NCI-H1694 (cell line): ENCODE results near the gene EBF3.
A peak's percentile ranks its signal among the peaks of the same experiment; 100 is the strongest.
"Not testable (repeated sequence)": the region's sequence is repeated elsewhere in the genome, so short reads cannot be mapped to it uniquely, and the experiment has no call there.

ENCODE experiments used
- DNase-seq: peaks from one replicate; lab custom pipeline; 2025; lab: John Stamatoyannopoulos, UW

Gene EBF3

DNA sequence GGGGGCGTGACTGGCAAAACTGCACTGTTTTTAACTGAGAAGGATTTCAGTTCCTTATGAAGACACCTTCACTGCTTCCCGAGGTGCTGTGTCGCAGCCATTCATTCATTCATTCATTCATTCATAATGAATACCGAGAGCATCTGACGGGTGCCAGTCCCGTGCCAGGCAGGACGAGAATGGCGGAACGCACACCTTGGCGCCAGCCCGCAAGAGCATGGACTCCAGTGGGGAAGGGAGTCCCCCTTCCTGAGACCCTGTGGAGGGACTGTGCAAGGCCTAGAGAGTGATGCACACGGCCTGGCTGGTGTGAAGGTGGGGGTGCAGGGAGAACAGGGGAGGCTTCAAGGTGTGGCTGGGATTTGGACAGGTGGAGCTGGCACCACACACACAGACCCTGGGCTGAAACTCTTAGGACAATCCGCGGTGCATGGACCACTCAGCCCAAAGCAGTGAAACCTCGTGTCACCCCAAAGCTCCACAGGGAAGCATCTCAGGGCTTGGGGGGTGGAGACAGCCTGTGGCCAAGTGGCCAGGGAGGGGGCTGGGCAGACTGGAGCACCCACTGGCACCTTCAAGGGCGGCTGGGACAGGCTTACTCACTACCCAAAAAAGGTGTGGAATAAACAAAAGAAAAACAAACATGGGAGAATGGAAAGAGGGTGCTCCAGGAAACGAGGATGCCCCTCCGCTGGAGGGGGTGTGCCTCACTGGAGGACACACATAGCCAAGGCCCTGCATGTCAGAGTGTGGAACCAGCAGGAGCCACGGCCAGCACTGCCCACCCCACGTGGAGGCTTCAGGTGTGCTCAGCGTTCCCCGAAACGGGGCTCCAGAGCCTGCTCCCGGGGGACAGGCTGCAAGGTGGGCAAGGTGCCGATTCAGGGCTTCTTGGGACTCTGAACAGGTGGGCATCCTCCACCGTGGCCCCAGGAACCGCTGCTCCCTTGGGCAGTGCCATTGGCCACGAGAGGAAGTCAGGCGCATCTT, 37.7 kb downstream of the EBF3 start:
- DNase-seq: no peak

DNA sequence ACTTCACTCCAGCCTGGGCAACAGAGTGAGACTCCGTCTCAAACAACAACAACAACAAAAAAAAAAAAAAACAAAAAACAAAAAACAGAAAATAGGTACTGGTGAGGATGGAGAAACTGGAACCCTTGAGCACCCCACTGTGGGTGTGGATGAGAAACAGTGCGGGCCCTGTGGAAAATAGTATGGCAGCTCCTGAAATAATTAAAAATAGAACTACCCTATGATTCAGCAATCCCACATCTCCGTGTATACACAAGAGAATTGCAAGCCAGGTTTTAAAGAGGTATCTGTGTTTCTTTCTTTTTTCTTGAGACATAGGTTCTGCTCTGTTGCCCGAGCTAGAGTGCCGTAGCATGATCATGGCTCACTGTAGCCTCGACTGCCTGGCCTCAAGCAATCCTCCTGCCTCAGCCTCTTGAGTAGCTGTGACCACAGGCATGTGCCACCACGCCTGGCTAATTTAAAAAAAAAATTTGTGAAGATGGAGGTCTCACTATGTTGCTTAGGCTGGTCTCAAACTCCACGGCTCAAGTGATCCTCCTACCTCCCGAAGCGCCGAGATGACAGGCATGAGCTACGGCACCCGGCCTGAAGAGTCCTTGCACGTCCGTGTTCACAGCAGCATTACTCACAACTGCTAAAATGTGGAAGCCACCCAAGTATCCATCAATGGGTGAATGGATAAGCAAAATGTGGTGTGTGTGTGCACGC, 39.5 kb downstream of the EBF3 start:
- no peak for DNase-seq

- DNase-seq: no peak
These were observed 41.4 kb downstream of the EBF3 start for GRCh38 chr10:129922598-129923123.

- DNase-seq: no peak
These were observed 42.1 kb downstream of the EBF3 start for GRCh38 chr10:129921801-129922597.

- no peak for DNase-seq
These were observed 42.9 kb downstream of the EBF3 start for GRCh38 chr10:129921065-129921670.

- not testable (repeated sequence) for DNase-seq
These were observed 43.9 kb downstream of the EBF3 start for GRCh38 chr10:129920187-129920586.

GRCh38 chr10:129919358-129919757, 44.7 kb downstream of the EBF3 start:
- no peak for DNase-seq

- DNase-seq: no peak
These were observed 45.2 kb downstream of the EBF3 start for GRCh38 chr10:129918836-129919235.

DNA sequence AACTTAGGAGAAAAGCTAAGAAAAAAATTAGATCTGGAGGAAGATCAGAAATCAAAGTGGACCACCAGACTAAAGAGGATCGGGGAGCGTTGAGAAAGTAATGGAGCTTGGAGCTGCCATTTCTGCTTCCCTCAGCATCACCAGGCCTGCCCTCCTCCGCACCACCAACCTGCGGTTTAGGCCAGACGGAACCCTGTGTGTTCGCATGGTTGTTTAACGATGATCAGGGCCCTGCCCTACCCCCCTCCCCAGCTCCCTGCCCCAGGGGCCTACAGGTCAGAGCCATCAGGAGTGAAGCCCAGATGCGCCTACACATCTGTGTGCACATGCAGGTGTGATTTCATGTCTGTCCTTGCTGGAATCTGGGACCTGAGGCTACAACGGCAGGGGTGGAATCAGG, 45.7 kb downstream of the EBF3 start:
- no peak for DNase-seq

GRCh38 chr10:129917936-129918335, 46.1 kb downstream of the EBF3 start:
- no peak for DNase-seq

- DNase-seq: no peak
These were observed 47.5 kb downstream of the EBF3 start for GRCh38 chr10:129916506-129916995.

GRCh38 chr10:129915526-129916378, 48.3 kb downstream of the EBF3 start:
- peak; percentile 2 for DNase-seq

DNA sequence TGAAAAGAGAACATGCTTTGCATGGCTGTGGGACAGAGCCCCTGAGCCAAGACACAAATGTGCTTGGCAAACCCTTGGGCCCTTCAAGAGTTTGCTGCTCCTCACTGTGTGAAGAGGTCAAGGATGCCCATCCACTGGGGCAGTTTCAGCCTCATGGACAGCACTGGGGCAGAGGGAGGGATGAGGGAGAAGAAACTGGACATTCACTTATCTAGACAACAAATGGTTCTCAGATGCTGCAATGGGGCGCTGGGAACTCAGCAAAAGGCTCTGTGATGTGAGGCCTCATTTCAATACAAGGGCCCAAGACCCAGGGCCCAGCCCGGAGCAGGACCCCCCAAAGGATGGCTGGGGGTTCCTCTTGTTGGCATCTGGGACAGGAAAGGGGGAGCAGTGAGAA, 49.1 kb downstream of the EBF3 start:
- no peak for DNase-seq

DNA sequence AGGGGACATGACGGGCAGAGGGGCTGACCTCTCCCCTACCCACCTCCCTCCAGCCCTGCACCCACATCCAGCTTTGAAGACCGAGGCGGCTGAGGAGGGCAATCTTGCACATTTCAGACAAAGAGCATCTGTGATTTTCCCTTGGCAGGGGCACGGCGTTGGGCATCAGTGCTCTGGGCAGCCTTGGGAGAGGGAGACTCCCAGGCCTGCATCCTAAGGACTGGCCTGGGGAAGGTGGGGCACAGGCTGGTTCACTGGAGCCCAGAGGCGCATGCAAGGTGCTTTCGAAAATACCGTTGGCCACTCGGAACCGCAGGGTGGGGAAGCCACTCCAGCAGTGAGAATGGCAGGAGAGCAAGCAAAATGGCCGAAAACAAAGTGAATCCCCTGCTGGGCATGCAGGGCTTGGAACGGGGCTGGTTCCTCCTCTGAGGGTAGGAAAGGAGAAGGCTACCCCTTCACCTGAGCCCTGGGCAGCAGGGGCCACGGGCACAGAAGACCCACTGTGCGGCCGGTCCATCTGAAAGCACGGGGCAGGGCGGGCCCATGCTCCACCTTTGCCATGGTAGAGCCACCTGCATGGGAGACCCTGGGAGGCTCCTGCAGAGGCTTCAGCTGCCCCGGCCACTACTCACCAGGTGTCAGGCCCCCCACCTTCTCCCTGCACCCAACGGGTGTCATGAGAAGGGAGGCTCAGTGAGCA, 49.8 kb downstream of the EBF3 start:
- DNase-seq: no peak

DNA sequence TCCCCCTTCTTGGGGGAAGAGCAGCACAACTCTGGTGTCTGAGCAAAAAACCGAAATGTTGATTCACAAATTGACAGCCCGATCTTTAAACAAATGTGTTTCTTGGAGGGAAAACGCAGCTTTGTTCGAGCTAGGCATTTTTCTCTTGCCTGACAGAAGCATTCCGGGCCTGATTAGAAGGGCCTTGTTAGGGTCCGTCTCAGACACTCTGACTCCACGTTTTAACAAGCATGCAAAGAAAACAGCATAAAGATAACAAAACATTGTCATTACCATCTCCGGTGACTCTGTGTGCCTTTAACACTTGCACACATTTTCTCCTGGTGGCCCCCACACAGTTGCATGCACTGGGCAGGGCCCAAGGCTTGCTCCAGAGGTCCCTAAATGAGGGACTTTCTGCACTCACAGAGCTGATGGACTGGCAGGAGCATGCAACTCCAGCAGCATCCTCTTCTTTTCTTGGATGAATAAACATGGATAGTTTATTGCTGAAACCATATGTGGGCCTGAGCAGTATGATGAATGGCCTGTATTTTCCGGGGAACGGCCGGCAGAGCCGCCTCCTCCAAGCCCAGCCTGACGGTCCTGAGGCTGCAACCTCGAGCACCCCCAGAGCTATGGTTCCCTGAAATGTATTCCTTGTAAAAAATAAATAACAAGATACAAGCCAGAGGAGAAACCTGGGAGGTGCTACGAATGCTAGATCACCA, 50.9 kb downstream of the EBF3 start:
- DNase-seq: no peak

- no peak for DNase-seq
These were observed 51.7 kb downstream of the EBF3 start for GRCh38 chr10:129912166-129912917.

- no peak for DNase-seq
These were observed 52.5 kb downstream of the EBF3 start for GRCh38 chr10:129911451-129912165.

DNA sequence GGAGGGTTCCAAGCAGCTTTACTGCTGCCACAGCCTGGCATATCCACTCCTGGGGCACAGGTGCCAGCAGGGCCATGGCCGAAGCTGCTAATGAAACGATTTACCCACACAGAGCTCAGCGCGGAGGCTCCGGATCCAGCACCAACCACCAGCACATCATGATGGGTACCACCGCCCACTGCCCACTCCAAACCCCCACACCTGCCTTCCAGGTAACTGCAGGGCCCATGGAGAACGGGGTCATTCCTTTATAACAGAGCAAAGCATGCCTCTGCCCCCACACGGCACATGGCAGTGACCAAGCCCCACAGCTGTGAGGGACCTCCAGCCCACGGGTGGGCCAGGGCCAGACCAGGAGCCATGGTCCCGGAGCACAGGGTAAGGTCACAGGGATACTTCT, 53.2 kb downstream of the EBF3 start:
- no peak for DNase-seq
